Uterus (tissue), 2 donors: Measurements from ENCODE around the gene OTUB2.

ENCODE experiments used
- CTCF ChIP-seq, 4 experiments: fragments of 200-600 bp in 2 of 4; fragments of 450-650 bp in 2 of 4; sonication (generic) in 2 of 4; IDR thresholded peaks; one replicate each; pipeline ENCODE4 v1.5.1; 2016 to 2019; ENCODE audit warnings: antibody characterized with exemption in 4 of 4, mild to moderate bottlenecking in 2 of 4, moderate library complexity in 1 of 4
- POLR2A ChIP-seq, 2 donors: fragments of 450-650 bp; IDR thresholded peaks; one replicate each; pipeline ENCODE4 v1.6.1; 2016; ENCODE audit warnings: antibody characterized with exemption in 2 of 2, mild to moderate bottlenecking in 1 of 2, moderate library complexity in 1 of 2

GRCh38 chr14:94050231-94050880 is 24.2 kb downstream of the OTUB2 start:
- TF ChIP-seq CTCF (IDR thresholded peaks at IDR 0.05), result no peak
- TF ChIP-seq POLR2A (IDR thresholded peaks at IDR 0.05), result no peak
